NCI-H748 (cell line): ENCODE data around the gene GABRB1.
A peak's percentile ranks its signal among the peaks of the same experiment; 100 is the strongest.
"Not testable (repeated sequence)": the region's sequence is repeated elsewhere in the genome, so short reads cannot be mapped to it uniquely, and the experiment has no call there.

Experiments
- DNase-seq: peaks from one replicate; lab custom pipeline; 2025; ENCODE audit not compliant: unreplicated experiment; lab: John Stamatoyannopoulos, UW

GABRB1 gene

DNA sequence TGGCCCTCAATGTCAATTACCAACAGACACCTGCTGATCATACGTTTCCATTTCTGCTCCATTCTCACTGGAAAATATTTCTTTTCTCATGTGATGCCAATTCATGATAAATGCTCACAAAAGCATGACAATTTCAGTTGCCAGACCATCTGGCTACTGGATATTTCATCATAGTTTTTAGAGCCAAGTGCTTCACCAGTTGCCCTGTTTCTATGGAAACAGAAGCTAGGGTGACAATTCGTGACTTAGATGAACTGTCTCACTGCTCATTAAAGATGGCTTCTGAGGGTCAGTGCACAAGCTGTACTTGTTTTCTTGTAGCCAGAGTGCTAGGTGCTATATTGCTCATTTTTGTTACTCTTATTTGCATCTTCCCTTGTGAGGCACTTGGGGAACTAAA lies 247.3 kb downstream of the GABRB1 start:
- peak; percentile 84 for DNase-seq

- DNase-seq: no peak
Observed at GRCh38 chr4:47287735-47288134, 256.4 kb downstream of the GABRB1 start.

DNA sequence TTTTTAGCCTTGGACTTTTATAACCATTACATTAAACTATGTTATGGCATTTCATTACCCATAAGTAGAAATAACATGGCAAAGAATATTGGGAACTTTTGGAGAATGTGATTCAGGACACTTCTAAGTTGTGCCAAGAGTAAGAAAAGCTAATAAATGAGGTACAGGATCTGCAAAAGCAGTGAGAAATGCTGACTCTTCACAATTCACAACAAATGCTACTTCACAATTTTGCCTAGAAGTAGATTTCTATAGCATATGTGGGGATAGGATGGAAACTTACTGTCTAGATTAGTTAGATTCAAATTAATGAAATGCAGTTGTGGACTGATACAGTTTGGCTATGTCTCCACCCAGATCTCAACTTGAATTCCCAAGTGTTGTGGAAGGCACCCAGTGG lies 258.4 kb downstream of the GABRB1 start:
- DNase-seq: no peak

DNA sequence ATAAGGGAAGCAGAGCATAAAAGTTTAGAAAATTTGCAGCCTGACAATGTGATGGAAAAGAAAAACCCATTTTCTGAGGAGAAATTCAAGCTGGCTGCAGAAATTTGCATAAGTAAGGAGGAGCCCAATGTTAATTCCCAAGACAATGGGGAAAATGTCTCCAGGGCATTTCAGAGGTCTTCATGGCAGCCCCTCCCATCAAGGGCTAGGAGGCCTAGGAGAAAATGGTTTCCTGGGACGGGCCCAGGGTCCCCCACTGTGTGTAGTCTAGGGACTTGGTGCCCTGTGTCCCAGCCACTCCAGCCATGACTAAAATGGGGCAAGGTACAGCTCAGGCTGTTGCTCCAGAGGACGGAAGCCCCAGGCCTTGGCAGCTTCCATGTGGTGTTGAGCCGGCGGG lies 259.5 kb downstream of the GABRB1 start:
- not testable (repeated sequence) for DNase-seq

DNA sequence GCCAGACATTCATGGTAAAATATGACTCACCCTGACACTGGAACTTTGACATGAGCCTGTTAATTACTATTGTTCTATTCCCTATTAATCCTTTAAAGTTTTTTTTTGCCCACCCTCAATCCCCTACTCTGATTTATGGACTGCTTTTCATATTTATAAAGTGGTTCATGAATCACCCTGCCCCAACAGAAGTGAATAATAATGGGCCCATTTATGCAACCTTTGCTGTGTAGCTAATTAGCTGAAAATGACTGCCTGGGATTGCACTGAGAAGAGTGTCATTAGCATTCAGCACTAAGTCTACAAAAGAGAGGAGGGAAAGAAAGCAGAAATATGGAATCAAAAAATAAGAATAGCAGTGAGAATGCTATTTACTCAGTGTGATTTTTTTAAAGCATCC lies 277.8 kb downstream of the GABRB1 start:
- DNase-seq: no peak

GRCh38 chr4:47312170-47312569 lies 280.8 kb downstream of the GABRB1 start:
- no peak for DNase-seq

DNA sequence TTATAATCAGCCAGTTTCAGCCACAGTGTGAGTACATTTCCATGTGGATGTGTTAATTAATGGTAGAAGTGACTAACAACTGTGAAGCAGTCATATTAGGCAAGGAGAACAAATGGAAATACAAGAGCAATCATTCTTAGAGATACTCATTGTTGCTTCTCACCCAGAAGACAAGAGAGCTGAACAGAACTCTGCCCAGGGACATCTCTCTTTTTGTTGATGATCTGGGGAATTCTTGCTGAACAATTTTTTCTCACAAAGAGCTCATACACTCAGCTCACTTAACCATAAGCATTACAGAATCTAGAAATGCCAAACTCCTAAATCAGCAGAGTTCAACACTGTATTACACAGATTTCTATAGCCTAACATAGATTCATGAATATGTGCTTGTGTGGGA lies 282.0 kb downstream of the GABRB1 start:
- DNase-seq: no peak

DNA sequence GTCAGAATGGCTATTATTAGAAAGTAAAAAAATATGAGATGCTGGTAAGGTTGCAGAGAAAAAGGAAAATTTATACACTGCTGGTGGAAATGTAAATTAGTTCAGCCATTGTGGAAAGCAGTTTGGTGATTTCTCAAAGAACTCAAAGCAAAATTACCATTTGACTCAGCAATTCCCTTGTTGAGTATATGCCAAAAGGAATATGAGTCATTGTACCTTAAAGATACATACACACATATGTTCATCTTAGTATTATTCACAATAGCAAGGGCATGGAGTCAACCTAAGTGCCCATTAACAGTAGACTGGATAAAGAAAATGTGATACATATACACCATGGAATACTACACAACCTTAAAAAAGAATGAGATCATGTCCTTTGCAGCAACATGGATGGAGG lies 284.0 kb downstream of the GABRB1 start:
- no peak for DNase-seq

DNA sequence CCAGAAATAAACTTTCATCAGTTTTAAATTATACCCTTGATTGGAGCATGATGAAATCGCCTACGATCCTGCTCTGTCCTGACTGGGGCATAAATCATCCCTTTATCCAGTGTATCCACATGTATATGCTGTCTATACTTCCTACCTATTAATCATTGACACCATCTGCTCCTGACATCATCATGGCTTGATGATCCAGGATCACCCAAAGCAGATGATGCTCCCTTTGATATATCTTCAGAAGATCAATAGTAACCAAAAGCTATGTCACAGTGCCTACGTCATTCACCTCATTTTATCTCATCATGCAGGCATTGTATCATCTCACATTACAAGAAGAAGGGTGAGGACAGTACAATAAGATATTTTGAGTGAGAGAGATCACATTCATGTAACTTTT lies 294.7 kb downstream of the GABRB1 start:
- DNase-seq: no peak

GRCh38 chr4:47330866-47331265 lies 299.5 kb downstream of the GABRB1 start:
- no peak for DNase-seq

GRCh38 chr4:47334652-47335051 lies 303.3 kb downstream of the GABRB1 start:
- DNase-seq: no peak

- no peak for DNase-seq
Observed at GRCh38 chr4:47337893-47338292, 306.5 kb downstream of the GABRB1 start.

GRCh38 chr4:47340914-47341313 lies 309.5 kb downstream of the GABRB1 start:
- no peak for DNase-seq

- no peak for DNase-seq
Observed at GRCh38 chr4:47342796-47343195, 311.4 kb downstream of the GABRB1 start.

DNA sequence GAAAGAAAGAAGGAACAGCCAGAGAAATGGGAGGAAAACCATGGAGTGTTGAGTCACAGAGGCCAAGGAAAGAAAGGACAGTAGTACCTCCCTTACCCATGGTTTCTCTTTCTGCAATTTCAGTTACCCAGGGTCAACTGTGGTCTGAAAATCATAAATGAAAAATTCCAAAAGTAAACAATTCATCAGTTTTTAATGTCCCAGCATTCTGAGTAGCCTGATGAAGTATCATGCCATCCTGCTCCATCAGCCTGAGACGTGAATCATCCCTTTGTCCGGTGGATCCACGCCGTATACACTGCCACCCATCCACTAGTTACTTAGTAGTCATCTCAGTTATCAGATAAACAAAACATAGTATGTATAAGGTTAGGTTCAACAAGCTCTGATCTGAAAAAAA lies 318.0 kb downstream of the GABRB1 start:
- no peak for DNase-seq

DNA sequence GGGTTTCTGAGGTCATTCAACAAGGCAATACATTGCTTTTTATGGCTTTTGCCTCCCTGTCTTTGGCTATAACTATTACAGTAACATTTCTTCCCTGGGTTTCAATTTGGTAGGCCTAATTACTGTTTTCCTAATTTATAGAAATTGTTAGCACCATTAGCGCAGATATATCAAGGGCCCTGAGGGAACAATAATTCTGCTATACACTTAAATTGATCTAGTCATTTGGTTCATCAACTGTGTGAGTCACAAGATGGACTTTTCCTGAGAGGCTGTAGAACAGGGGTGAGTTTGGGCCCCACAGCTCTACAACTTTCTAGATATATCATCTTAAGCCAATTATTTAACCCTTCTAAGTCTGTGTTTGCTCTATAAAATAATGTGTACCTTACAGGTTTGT lies 324.2 kb downstream of the GABRB1 start:
- DNase-seq: no peak

- peak; percentile 29 for DNase-seq
Observed at GRCh38 chr4:47359891-47360290, 328.5 kb downstream of the GABRB1 start.

DNA sequence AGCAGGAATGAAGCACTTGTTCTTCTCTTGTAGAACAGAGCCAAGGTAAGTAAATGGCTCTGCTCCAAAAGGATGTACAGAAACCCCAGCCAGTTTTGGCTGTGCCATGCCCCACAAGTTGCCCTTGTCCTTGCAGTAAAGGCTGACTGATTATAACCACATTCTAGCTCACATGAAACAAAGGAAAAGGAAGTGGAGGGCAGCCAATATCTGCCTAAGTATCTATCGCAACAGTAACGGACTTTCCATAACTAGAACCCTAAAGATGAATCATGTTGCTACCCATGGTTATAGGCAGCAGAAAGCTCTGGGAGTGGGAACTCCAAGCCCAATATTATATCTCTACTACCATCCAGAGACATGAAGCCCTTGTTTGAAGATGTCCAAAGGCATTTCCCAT lies 336.4 kb downstream of the GABRB1 start:
- no peak for DNase-seq

- DNase-seq: no peak
Observed at GRCh38 chr4:47368211-47368610, 336.8 kb downstream of the GABRB1 start.

DNA sequence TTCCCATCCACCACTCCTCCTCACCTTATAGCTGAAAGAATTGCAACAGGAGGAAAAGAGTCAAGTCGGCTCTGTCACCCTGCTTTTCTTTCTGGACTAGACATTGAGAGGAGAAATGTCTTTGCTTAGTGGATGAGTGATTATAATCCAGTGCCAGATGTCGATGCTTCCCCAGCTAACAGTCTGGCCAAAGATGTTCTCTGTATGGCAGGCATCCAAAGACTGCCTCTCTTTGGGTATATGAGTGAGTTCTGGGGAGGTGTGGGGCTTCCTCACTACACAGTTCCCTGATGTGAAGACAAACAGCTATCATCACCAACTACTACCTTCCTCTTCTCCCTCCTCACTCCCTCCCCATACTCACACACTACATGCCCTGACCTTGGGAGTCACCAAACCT lies 341.2 kb downstream of the GABRB1 start:
- DNase-seq: no peak

- DNase-seq: no peak
Observed at GRCh38 chr4:47373174-47373573, 341.8 kb downstream of the GABRB1 start.

GRCh38 chr4:47373709-47374108 lies 342.3 kb downstream of the GABRB1 start:
- no peak for DNase-seq

- DNase-seq: no peak
Observed at GRCh38 chr4:47374477-47374876, 343.1 kb downstream of the GABRB1 start.

DNA sequence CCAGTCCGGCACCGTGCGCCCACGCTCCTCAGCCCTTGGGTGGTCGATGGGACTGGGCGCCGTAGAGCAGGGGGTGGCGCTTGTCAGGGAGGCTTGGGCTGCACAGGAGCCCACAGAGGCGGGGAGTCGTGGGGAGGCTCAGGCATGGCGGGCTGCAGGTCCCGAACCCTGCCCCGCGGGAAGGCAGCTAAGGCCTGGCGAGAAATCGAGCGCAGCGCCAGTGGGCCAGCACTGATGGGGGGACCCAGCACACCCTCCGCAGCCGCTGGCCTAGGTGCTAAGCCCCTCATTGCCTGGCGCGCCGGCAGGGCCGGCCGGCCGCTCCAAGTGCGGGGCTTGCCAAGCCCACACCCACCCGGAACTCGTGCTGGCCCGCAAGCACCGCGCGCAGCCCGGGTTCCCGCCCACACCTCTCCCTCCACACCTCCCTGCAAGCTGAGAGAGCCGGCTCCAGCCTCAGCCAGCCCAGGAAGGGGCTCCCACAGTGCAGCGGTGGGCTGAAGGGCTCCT lies 346.7 kb downstream of the GABRB1 start:
- not testable (repeated sequence) for DNase-seq
